GM19463 (cell line): Measurements from ENCODE around the gene SCO1.
"Not testable (repeated sequence)": the region's sequence is repeated elsewhere in the genome, so short reads cannot be mapped to it uniquely, and the experiment has no call there.

Source experiments
- ATAC-seq: cut with Tn5 transposase; IDR thresholded peaks from one replicate; pipeline ENCODE4 v1.9.1; 2021; ENCODE audit warnings: mild to moderate bottlenecking, moderate library complexity; ENCODE audit not compliant: unreplicated experiment

Gene SCO1

GRCh38 chr17:10726196-10726595 lies 28.9 kb upstream of the SCO1 start:
- no peak for ATAC-seq

- no peak for ATAC-seq
Observed at GRCh38 chr17:10725262-10725661, 27.9 kb upstream of the SCO1 start.

- ATAC-seq, result no peak
Observed at GRCh38 chr17:10724546-10725195, 27.3 kb upstream of the SCO1 start.

GRCh38 chr17:10718547-10718946 lies 21.2 kb upstream of the SCO1 start:
- ATAC-seq, result no peak

GRCh38 chr17:10716218-10716617 lies 18.9 kb upstream of the SCO1 start:
- ATAC-seq, result no peak

- no peak for ATAC-seq
Observed at GRCh38 chr17:10713318-10713717, 16.0 kb upstream of the SCO1 start.

- no peak for ATAC-seq
Observed at GRCh38 chr17:10705727-10706126, 8.4 kb upstream of the SCO1 start.

GRCh38 chr17:10702574-10702973 lies 5.2 kb upstream of the SCO1 start:
- ATAC-seq, result no peak

- no peak for ATAC-seq
Observed at GRCh38 chr17:10699856-10700255, 2.5 kb upstream of the SCO1 start.

- no peak for ATAC-seq
Observed at GRCh38 chr17:10698096-10698818, 924 bp upstream of the SCO1 start.

GRCh38 chr17:10695875-10696407 lies 1.4 kb downstream of the SCO1 start:
- ATAC-seq, result not testable (repeated sequence)

- no peak for ATAC-seq
Observed at GRCh38 chr17:10687499-10687898, 9.8 kb downstream of the SCO1 start.

GRCh38 chr17:10683853-10684252 lies 13.5 kb downstream of the SCO1 start:
- ATAC-seq, result no peak

GRCh38 chr17:10681866-10682446 lies 15.4 kb downstream of the SCO1 start:
- ATAC-seq, result no peak

GRCh38 chr17:10674704-10675103 lies 22.6 kb downstream of the SCO1 start:
- no peak for ATAC-seq

- no peak for ATAC-seq
Observed at GRCh38 chr17:10673312-10673711, 24.0 kb downstream of the SCO1 start.

GRCh38 chr17:10668775-10669174 lies 28.6 kb downstream of the SCO1 start:
- no peak for ATAC-seq

GRCh38 chr17:10666906-10667305 lies 30.4 kb downstream of the SCO1 start:
- no peak for ATAC-seq

GRCh38 chr17:10664571-10664970 lies 32.8 kb downstream of the SCO1 start:
- ATAC-seq, result no peak

- no peak for ATAC-seq
Observed at GRCh38 chr17:10663231-10663630, 34.1 kb downstream of the SCO1 start.

GRCh38 chr17:10661437-10661836 lies 35.9 kb downstream of the SCO1 start:
- ATAC-seq, result no peak

GRCh38 chr17:10657879-10658278 lies 39.5 kb downstream of the SCO1 start:
- no peak for ATAC-seq
